Measurements from ENCODE around the gene EBP. TPM values are rescaled to one million over a fixed set of nuclear protein-coding genes. Genes with fewer than 3 reads are reported as not detected.

Gene EBP
- polyA plus RNA-seq, 1 donor from 2014 or later: 61.2 TPM

DNA sequence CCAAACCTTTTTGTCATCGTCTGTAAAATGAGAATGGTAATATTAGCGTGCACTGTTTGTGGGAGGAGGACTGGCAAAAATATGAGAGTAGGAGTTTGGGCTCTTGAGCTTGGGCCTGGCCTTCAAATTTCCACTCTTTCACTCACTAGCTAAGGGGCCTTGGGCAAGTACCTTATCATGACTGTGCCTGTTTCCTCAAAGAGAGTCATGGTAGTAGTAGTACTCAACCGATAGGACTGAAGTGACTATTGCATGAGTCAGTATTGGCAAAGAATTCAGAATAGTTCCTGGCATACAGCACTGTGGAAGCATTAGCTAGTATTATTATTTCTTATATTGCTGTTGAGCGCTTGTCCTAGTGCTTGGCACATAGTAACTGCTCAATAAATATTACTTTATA is 36.7 kb downstream of the EBP start:
- Mint-ChIP-seq H3K9me3 (no peaks in the 10 kb centered on the region), H3K27me3 (no peaks in the 10 kb centered on the region), H3K27ac (no peak overlapping the region), H3K4me3 (no peak overlapping the region), H3K4me1 (no peaks in the 10 kb centered on the region), H3K36me3 (no peaks in the 10 kb centered on the region)

DNA sequence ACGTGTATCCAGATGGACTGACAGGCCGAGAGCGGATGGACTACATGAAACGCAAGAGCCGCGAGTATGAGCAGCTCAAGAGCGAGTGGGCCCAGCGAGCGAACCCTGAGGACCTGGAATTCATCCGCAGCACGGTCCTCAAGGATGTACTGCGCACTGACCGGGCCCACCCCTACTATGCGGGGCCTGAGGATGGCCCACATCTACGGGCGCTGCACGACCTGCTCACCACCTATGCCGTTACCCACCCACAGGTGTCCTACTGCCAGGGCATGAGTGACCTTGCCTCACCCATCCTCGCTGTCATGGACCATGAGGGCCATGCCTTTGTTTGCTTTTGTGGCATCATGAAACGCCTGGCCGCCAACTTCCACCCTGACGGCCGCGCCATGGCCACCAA is 38.0 kb downstream of the EBP start:
- H3K4me1 Mint-ChIP-seq: no peaks in the 10 kb centered on the region
- H3K9me3 Mint-ChIP-seq: no peaks in the 10 kb centered on the region
- peak overlapping the region in 1 of 3 donors; percentile 57 for H3K27ac Mint-ChIP-seq
- H3K36me3 Mint-ChIP-seq: no peaks in the 10 kb centered on the region
- H3K4me3 Mint-ChIP-seq: no peak overlapping the region
- H3K27me3 Mint-ChIP-seq: no peaks in the 10 kb centered on the region

DNA sequence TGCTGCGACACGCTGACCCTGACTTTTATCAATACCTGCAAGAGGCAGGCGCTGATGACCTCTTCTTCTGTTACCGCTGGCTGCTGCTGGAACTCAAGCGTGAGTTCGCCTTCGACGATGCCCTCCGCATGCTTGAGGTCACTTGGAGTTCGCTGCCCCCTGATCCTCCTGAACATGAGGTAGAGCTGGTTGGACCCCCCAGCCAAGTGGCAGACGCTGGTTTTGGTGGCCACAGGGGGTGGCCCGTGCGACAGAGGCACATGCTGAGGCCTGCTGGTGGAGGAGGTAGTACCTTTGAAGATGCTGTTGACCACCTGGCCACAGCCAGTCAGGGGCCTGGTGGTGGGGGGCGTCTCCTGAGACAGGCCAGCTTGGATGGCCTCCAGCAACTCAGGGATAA is 38.4 kb downstream of the EBP start:
- no peaks in the 10 kb centered on the region for H3K9me3 Mint-ChIP-seq
- no peaks in the 10 kb centered on the region for H3K27me3 Mint-ChIP-seq
- H3K27ac Mint-ChIP-seq: peak overlapping the region in 1 of 3 donors; percentile 57
- no peaks in the 10 kb centered on the region for H3K36me3 Mint-ChIP-seq
- H3K4me3 Mint-ChIP-seq: no peak overlapping the region
- no peaks in the 10 kb centered on the region for H3K4me1 Mint-ChIP-seq

DNA sequence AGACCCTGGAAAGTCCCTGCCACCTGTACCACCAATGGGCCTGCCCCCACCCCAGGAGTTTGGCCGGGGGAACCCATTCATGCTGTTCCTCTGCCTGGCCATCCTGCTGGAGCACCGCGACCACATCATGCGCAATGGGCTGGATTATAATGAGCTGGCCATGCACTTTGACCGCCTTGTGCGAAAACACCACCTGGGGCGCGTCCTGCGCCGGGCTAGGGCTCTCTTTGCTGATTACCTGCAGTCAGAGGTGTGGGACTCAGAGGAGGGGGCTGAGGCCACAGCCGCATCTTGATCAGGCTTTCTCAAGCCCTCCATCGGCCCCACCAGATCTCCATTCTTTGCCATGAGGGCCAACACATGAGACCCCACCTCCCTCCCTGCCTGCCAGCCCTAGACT is 39.1 kb downstream of the EBP start:
- Mint-ChIP-seq H3K4me1 (no peaks in the 10 kb centered on the region), H3K4me3 (no peak overlapping the region), H3K36me3 (no peaks in the 10 kb centered on the region), H3K9me3 (no peaks in the 10 kb centered on the region), H3K27ac (no peak overlapping the region), H3K27me3 (no peaks in the 10 kb centered on the region)

DNA sequence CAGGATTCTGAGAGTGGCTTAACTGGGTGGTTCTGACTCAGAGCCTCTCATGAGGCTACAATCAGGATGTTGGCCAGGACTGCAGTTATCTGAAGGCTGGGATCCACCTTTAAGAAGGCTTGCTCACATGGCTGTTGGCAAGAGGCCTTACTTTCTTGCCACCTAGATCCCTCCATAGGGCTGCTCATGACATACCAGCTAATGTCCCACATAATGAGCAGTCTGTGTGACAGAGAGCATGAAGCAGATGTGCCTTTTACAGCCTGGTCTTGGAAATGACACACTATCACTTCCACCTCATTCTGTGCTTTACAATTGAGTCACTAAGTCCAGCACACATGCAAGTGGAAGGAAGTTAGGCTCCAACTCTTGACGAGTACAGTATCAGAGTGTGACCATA is 48.4 kb downstream of the EBP start:
- no peak overlapping the region for H3K27ac Mint-ChIP-seq
- no peaks in the 10 kb centered on the region for H3K36me3 Mint-ChIP-seq
- H3K9me3 Mint-ChIP-seq: peaks cover 0 to 2% (median 0%) of the 10 kb centered on the region in 3 donors
- no peaks in the 10 kb centered on the region for H3K27me3 Mint-ChIP-seq
- H3K4me3 Mint-ChIP-seq: peak overlapping the region in 1 of 4 donors; percentile 49
- peaks cover 4 to 7% (median 5%) of the 10 kb centered on the region in 3 donors for H3K4me1 Mint-ChIP-seq

DNA sequence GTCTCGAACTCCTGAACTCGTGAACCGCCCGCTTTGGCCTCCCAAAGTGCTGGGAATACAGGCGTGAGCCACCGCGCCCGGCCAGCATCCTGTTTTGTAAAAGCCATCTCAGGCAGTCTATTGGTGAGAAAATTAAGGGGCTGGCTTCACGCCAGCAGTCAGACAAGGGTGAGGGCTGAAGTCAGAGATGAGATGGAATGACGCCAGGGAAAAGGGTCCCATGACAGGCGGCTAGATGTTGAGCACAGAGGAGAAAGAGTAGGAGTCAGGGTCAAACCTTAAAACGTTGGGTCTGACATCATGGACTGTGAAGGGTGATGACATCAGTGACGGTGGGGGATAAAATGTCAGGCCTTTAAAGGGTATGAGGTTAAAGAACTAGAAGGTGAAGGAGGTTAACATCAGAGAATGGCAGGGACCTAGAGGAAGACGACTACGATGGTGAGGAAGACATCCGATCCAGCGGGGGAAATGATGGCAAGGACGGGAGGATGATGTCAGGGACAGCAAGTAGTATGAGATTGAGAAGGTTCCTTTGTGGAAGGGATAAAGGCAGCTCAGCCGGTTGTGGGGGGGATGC is 52.2 kb downstream of the EBP start:
- Mint-ChIP-seq H3K4me1 (peaks cover 5 to 8% (median 8%) of the 10 kb centered on the region in 3 donors), H3K4me3 (peak overlapping the region; percentile 97 to 98 (median 98)), H3K27ac (peak overlapping the region; percentile 99 to 100 (median 99)), H3K36me3 (no peaks in the 10 kb centered on the region), H3K27me3 (no peaks in the 10 kb centered on the region), H3K9me3 (peaks cover 0 to 2% (median 0%) of the 10 kb centered on the region in 3 donors)

DNA sequence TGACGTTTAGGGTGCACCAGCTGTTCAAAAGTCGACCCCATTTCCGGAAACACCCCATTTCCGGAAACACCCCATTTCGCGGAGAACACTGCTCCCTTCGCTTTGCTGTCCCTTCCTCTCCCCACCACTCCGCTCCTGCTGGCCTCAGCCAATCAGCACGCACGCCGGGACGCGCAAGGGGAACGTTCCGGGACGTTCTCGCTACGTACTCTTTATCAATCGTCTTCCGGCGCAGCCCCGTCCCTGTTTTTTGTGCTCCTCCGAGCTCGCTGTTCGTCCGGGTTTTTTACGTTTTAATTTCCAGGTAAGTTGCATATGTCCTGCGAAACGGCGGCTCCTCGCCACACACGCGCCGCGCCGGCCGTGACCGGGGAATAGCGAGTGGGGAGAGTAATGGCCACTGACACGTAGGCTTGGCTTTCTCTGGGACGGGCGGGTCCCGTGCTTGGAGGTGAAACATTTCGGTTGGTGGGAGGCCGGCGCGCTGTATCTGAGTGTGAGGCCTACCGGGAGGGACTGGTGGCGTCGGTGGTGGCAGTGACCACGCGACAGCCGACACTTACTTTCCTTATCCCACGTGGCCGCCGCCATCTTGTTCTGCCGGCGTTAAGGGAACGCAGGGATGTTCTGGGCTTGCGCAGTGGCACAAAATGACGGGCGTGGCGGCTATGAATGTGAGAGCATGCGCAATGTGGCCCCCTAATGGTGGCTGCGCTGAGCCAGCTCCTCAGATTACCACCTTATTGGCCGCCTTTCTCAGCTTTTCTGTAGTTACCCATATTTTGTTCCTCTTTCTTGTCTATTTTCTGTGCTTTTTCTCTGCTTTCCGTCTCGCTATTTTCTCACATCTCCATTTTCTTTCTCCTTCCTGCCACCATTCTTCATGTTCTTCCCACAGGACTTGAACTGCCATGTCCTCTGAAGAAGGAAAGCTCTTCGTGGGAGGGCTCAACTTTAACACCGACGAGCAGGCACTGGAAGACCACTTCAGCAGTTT is 53.0 kb downstream of the EBP start, which contains the start of gene RBM3:
RBM3 (plus strand) TSS at position 215 of the 997 bp plus-strand sequence; CDS start at position 912, 697 bp downstream.
- Mint-ChIP-seq H3K9me3 (peaks cover 0 to 2% (median 0%) of the 10 kb centered on the region in 3 donors), H3K36me3 (no peaks in the 10 kb centered on the region), H3K27me3 (no peaks in the 10 kb centered on the region), H3K4me1 (peaks cover 5 to 10% (median 8%) of the 10 kb centered on the region in 3 donors), H3K4me3 (peak within 1 kb of the TSS; percentile 97 to 98 (median 98)), H3K27ac (peak within 1 kb of the TSS; percentile 99 to 100 (median 99))

DNA sequence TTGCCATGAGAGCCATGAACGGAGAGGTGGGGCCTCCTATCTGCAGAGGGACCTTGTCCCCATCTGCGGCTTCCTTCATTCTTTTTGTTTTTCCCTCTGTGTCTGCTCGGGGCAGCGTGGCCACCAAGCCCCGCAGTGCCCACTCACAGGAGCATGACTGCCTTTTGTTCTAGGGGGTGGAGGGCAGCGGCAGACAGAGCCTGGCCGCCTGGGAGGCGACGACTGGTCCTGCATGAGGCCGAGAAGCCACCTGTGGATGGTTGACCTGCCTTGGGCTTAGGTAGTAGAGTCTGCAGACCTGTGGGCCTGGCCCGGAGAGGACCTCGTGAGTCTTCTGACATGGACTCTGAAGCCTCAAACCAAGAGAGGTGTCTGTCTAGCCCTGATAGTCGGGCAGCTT is 54.0 kb downstream of the EBP start:
- Mint-ChIP-seq H3K27me3 (no peaks in the 10 kb centered on the region), H3K27ac (peak overlapping the region in 1 of 3 donors; percentile 82), H3K9me3 (peaks cover 0 to 2% (median 0%) of the 10 kb centered on the region in 3 donors), H3K36me3 (no peaks in the 10 kb centered on the region), H3K4me3 (peak overlapping the region; percentile 50 to 98 (median 81)), H3K4me1 (peaks cover 9 to 10% (median 10%) of the 10 kb centered on the region in 3 donors)

DNA sequence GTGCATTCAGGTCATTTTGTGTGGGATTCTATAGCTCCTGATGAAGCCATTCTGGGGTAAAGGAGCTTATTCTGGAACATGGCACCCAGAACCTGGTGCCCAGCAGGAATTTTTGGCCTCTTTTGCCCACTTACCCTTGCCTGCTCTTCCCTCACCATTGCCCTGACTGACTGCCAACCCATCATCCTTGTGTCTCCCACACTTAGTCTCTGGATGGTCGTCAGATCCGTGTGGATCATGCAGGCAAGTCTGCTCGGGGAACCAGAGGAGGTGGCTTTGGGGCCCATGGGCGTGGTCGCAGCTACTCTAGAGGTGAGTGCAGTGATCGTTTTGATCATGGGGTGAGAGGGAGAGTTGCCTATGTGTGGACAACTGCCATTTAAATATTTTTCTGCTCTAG is 54.5 kb downstream of the EBP start:
- Mint-ChIP-seq H3K4me1 (peaks cover 8 to 10% (median 9%) of the 10 kb centered on the region in 3 donors), H3K4me3 (peak overlapping the region in 3 of 4 donors; percentile 48 to 52 (median 50)), H3K27me3 (no peaks in the 10 kb centered on the region), H3K27ac (peak overlapping the region in 2 of 3 donors; percentile 57 to 82), H3K36me3 (no peaks in the 10 kb centered on the region), H3K9me3 (peaks cover 0 to 2% (median 0%) of the 10 kb centered on the region in 3 donors)

Other genes starting within 250 kb of the EBP start
- gene SSX3, start 165.1 kb upstream of the EBP start, polyA plus RNA-seq: not detected
- not detected for gene SSX4, start 138.3 kb upstream of the EBP start, polyA plus RNA-seq
- gene SSX4B, start 109.8 kb upstream of the EBP start, polyA plus RNA-seq: not detected
- 9.3 TPM for gene SLC38A5, start 51.5 kb upstream of the EBP start, polyA plus RNA-seq
- 53.8 TPM for gene FTSJ1, start 45.6 kb upstream of the EBP start, polyA plus RNA-seq
- gene PORCN, start 12.8 kb upstream of the EBP start, polyA plus RNA-seq: 11.9 TPM
- 22.8 TPM for gene TBC1D25, start 17.9 kb downstream of the EBP start, polyA plus RNA-seq
- gene RBM3, start 52.7 kb downstream of the EBP start, polyA plus RNA-seq: 278 TPM
- 53.2 TPM for gene WDR13, start 75.7 kb downstream of the EBP start, polyA plus RNA-seq
- gene WAS, start 162.0 kb downstream of the EBP start, polyA plus RNA-seq: 26.5 TPM
- gene SUV39H1, start 174.9 kb downstream of the EBP start, polyA plus RNA-seq: 8.6 TPM
- not detected for gene GLOD5, start 239.9 kb downstream of the EBP start, polyA plus RNA-seq